ENCODE measurements around the gene UBE3D. TPM values are rescaled to one million over a fixed set of nuclear protein-coding genes. Genes with fewer than 3 reads are reported as not detected.
"Not testable (repeated sequence)": the region's sequence is repeated elsewhere in the genome, so short reads cannot be mapped to it uniquely, and the experiment has no call there.

Gene UBE3D
- total RNA-seq, 2 experiments from 2014 or later, result 4.4 to 4.7 TPM

GRCh38 chr6:82852904-82853303 lies 212.7 kb downstream of the UBE3D start:
- H3K4me3 Mint-ChIP-seq; ATAC-seq (ENCODE audit: low read depth); POLR2A ChIA-PET; H3K9me3 Mint-ChIP-seq; H3K27ac Mint-ChIP-seq; DNase-seq; H3K36me3 Mint-ChIP-seq; H3K4me1 Mint-ChIP-seq; H3K27me3 Mint-ChIP-seq: not testable (repeated sequence)

GRCh38 chr6:82843291-82843885 lies 222.3 kb downstream of the UBE3D start:
- POLR2A ChIA-PET, result no interaction called here
- Mint-ChIP-seq H3K4me3 (no peak overlapping the region), H3K4me1 (no peaks in the 10 kb centered on the region), H3K27me3 (peaks cover 2% of the 10 kb centered on the region), H3K9me3 (no peaks in the 10 kb centered on the region), H3K36me3 (no peaks in the 10 kb centered on the region), H3K27ac (no peak overlapping the region)
- ATAC-seq (ENCODE audit: low read depth) (no peak), DNase-seq (no peak)

- DNase-seq (no peak), ATAC-seq (ENCODE audit: low read depth) (no peak)
- Mint-ChIP-seq H3K4me1 (no peaks in the 10 kb centered on the region), H3K27ac (no peak overlapping the region), H3K4me3 (no peak overlapping the region), H3K36me3 (no peaks in the 10 kb centered on the region), H3K9me3 (no peaks in the 10 kb centered on the region), H3K27me3 (peaks cover 2% of the 10 kb centered on the region)
- POLR2A ChIA-PET, result no interaction called here
These were observed 222.9 kb downstream of the UBE3D start for GRCh38 chr6:82842721-82843120.

Other genes starting within 250 kb of the UBE3D start
- gene DOP1A, start 1.8 kb upstream of the UBE3D start, total RNA-seq, result 10 to 100 TPM; 26.2 to 26.6 TPM
- 10 to 100 TPM; 13.0 to 22.4 TPM for gene PGM3, start 127.4 kb upstream of the UBE3D start, total RNA-seq
- 1 to 10 TPM; 2.2 TPM for gene RWDD2A, start 127.5 kb upstream of the UBE3D start, total RNA-seq

All from activated naive CD8-positive, alpha-beta T cell treated with anti-CD3 and anti-CD28 coated beads, Interleukin-2, amount 10 ng/mL, durations not matched to agents 7 days and 5 days (primary cell).